Upper lobe of right lung (tissue), 1 donor: ENCODE data around the gene PIP4K2A. TPM values are rescaled to one million over a fixed set of nuclear protein-coding genes. Genes with fewer than 3 reads are reported as not detected.

ENCODE experiments used
- ATAC-seq: fragments of 200-7000 bp; cut with Tn5 transposase; one replicate; pipeline ENCODE4 v1.9.1; 2020; ENCODE audit warnings: mild to moderate bottlenecking, moderate library complexity
- DNase-seq: peaks from one replicate; pipeline ENCODE4 v3.0.0-alpha.2; 2020
- H3K27ac ChIP-seq: fragments of 200-600 bp; one replicate; pipeline ENCODE4 v1.8.0; 2022
- H3K27me3 ChIP-seq: fragments of 200-600 bp; one replicate; pipeline ENCODE4 v1.8.0; 2022; ENCODE audit warnings: mild to moderate bottlenecking
- H3K36me3 ChIP-seq: fragments of 200-600 bp; one replicate; pipeline ENCODE4 v1.8.0; 2022
- H3K4me1 ChIP-seq: fragments of 200-600 bp; one replicate; pipeline ENCODE4 v1.8.0; 2022
- H3K4me3 ChIP-seq: fragments of 200-600 bp; one replicate; pipeline ENCODE4 v1.8.0; 2022; ENCODE audit warnings: mild to moderate bottlenecking
- H3K9me3 ChIP-seq: fragments of 200-600 bp; one replicate; pipeline ENCODE4 v1.8.0; 2022
- CTCF ChIP-seq: fragments of 200-600 bp; IDR thresholded peaks from one replicate; pipeline ENCODE4 v1.8.0; 2022; ENCODE audit warnings: antibody characterized with exemption
- intact Hi-C: fragments of 100-400 bp; cut with DNase I; formaldehyde crosslinking; loops from one replicate; pipeline ENCODE4 v1.11.0; 2022
- total RNA-seq: library from RNA; stranded (reverse); fragmentation: NEBNext Ultra II Directional; extraction: Animal tissue kit (Norgen Biotek cat#: 25700); gene quantifications from one replicate; pipeline ENCODE4 v1.2.1, GENCODE V29; 2021
- donor health status: DM: no; HTN: yes; CAD: no; lungs with severe emphysema.

Gene PIP4K2A
- total RNA-seq, 1 donor from 2014 or later, result 61.2 TPM

- Histone ChIP-seq H3K4me3 (no peak overlapping the region), H3K9me3 (no peaks in the 10 kb centered on the region), H3K4me1 (peaks cover 3% of the 10 kb centered on the region), H3K36me3 (no peaks in the 10 kb centered on the region), H3K27me3 (no peaks in the 10 kb centered on the region), H3K27ac (no peak overlapping the region)
- no peak for TF ChIP-seq CTCF
- intact Hi-C loops, result no loop called here
- ATAC-seq, result no peak
- no peak for DNase-seq
Measured at GRCh38 chr10:22643116-22643515, 71.3 kb downstream of the PIP4K2A start.

- DNase-seq, result no peak
- no peaks in the 10 kb centered on the region for H3K4me1 ChIP-seq
- no peak overlapping the region for H3K27ac ChIP-seq
- no peak for ATAC-seq
- H3K4me3 ChIP-seq, result no peak overlapping the region
- intact Hi-C loops, result no loop called here
- no peaks in the 10 kb centered on the region for H3K27me3 ChIP-seq
- H3K36me3 ChIP-seq, result no peaks in the 10 kb centered on the region
- TF ChIP-seq CTCF, result no peak
- no peaks in the 10 kb centered on the region for H3K9me3 ChIP-seq
Measured at GRCh38 chr10:22641743-22642142, 72.6 kb downstream of the PIP4K2A start.

GRCh38 chr10:22640359-22640758 is 74.0 kb downstream of the PIP4K2A start:
- intact Hi-C loops, result no loop called here
- Histone ChIP-seq H3K27ac (no peak overlapping the region), H3K36me3 (no peaks in the 10 kb centered on the region), H3K4me3 (no peak overlapping the region), H3K27me3 (no peaks in the 10 kb centered on the region), H3K9me3 (no peaks in the 10 kb centered on the region), H3K4me1 (no peaks in the 10 kb centered on the region)
- no peak for DNase-seq
- no peak for TF ChIP-seq CTCF
- ATAC-seq, result no peak

GRCh38 chr10:22638863-22639262 is 75.5 kb downstream of the PIP4K2A start:
- ATAC-seq (no peak), DNase-seq (no peak)
- H3K4me3 ChIP-seq, result no peak overlapping the region
- H3K4me1 ChIP-seq, result no peaks in the 10 kb centered on the region
- intact Hi-C loops, result no loop called here
- no peaks in the 10 kb centered on the region for H3K9me3 ChIP-seq
- no peak for TF ChIP-seq CTCF
- no peaks in the 10 kb centered on the region for H3K36me3 ChIP-seq
- H3K27me3 ChIP-seq, result no peaks in the 10 kb centered on the region
- H3K27ac ChIP-seq, result no peak overlapping the region

- H3K36me3 ChIP-seq, result no peaks in the 10 kb centered on the region
- H3K27ac ChIP-seq, result no peak overlapping the region
- TF ChIP-seq CTCF, result no peak
- no peak for DNase-seq
- no peak for ATAC-seq
- H3K9me3 ChIP-seq, result no peaks in the 10 kb centered on the region
- H3K4me1 ChIP-seq, result peaks cover 9% of the 10 kb centered on the region
- intact Hi-C loops, result no loop called here
- no peak overlapping the region for H3K4me3 ChIP-seq
- H3K27me3 ChIP-seq, result no peaks in the 10 kb centered on the region
Measured at GRCh38 chr10:22637491-22637890, 76.9 kb downstream of the PIP4K2A start.

- peaks cover 18% of the 10 kb centered on the region for H3K4me1 ChIP-seq
- no peaks in the 10 kb centered on the region for H3K27me3 ChIP-seq
- no peak for TF ChIP-seq CTCF
- H3K4me3 ChIP-seq, result no peak overlapping the region
- intact Hi-C loops, result no loop called here
- no peaks in the 10 kb centered on the region for H3K9me3 ChIP-seq
- ATAC-seq, result no peak
- no peak for DNase-seq
- H3K36me3 ChIP-seq, result no peaks in the 10 kb centered on the region
- peak overlapping the region; percentile 1 for H3K27ac ChIP-seq
Measured at GRCh38 chr10:22635650-22636049, 78.7 kb downstream of the PIP4K2A start.
